HepG2 (cell line): ENCODE data around the gene ERMARD. TPM values are rescaled to one million over a fixed set of nuclear protein-coding genes. Genes with fewer than 3 reads are reported as not detected.
A peak's percentile ranks its signal among the peaks of the same experiment; 100 is the strongest.
"Not testable (repeated sequence)": the region's sequence is repeated elsewhere in the genome, so short reads cannot be mapped to it uniquely, and the experiment has no call there.

Source experiments
- CEBPB ChIP-seq: IDR thresholded peaks from 2 replicates; pipeline ENCODE4 v1.6.1; 2011; ENCODE audit warnings: low read depth, low read length, improper control_type of control experiment, borderline replicate concordance
- CEBPG ChIP-seq: IDR thresholded peaks from 2 replicates; pipeline ENCODE4 v1.6.1; 2016
- CREB1 ChIP-seq, 2 experiments: fragments of 450-650 bp in 1 of 2; IDR thresholded peaks; 2 replicates each; pipeline ENCODE4 v1.6.1; 2016 to 2017; ENCODE audit warnings: control low read depth in 1 of 2, mild to moderate bottlenecking in 1 of 2, missing compliant biosample characterization in 1 of 2, missing genetic modification characterization in 1 of 2
- FOXA3 ChIP-seq: IDR thresholded peaks from 2 replicates; pipeline ENCODE4 v1.6.1; 2016; ENCODE audit warnings: missing genetic modification reagents, missing compliant biosample characterization
- GATAD2A ChIP-seq: IDR thresholded peaks from 2 replicates; pipeline ENCODE4 v1.6.1; 2016
- SAP130 ChIP-seq: IDR thresholded peaks from 2 replicates; pipeline ENCODE4 v1.6.1; 2016; ENCODE audit warnings: low read depth
- SOX6 ChIP-seq, 2 experiments: fragments of 450-650 bp in 1 of 2; sonication (generic) in 1 of 2; formaldehyde crosslinking in 1 of 2; IDR thresholded peaks; 2 replicates each; pipeline versions ENCODE4 v1.4.0 to v1.6.1; 2017 to 2020; ENCODE audit warnings: antibody characterized with exemption in 1 of 2, mild to moderate bottlenecking in 1 of 2, missing genetic modification reagents in 1 of 2
- SSRP1 ChIP-seq: IDR thresholded peaks from 2 replicates; pipeline ENCODE4 v1.6.1; 2016; ENCODE audit warnings: control low read depth
- TGIF2 ChIP-seq: IDR thresholded peaks from 2 replicates; pipeline ENCODE4 v1.6.1; 2016; ENCODE audit warnings: control low read depth, missing compliant biosample characterization
- THAP11 ChIP-seq: IDR thresholded peaks from 2 replicates; pipeline ENCODE4 v1.6.1; 2016; ENCODE audit warnings: missing biosample characterization, missing genetic modification reagents
- ZBTB21 ChIP-seq: sonication (generic); formaldehyde crosslinking; IDR thresholded peaks from 2 replicates; pipeline ENCODE4 v1.4.0; 2020; ENCODE audit warnings: missing genetic modification reagents
- polyA plus RNA-seq, 8 experiments: library from polyadenylated mRNA; depleted of rRNA in 3 of 8; stranded (reverse) in 7 of 8; unstranded in 1 of 8; fragments of >200 nt; fragmentation: Illumina TruSeq in 4 of 8; extraction: Trizol in 4 of 8; gene quantifications; 2 replicates each; pipeline versions ENCODE4 v1.2.1 to v1.2.3, GENCODE V29; 2011 to 2016; ENCODE audit warnings: low read depth in 4 of 8, missing spikeins in 1 of 8, mixed read lengths in 1 of 8; ENCODE audit not compliant: insufficient read depth in 1 of 8
- total RNA-seq, 5 experiments: library from RNA; depleted of rRNA; stranded (reverse); fragments of >200 nt; fragmentation: Illumina TruSeq; extraction: Trizol; gene quantifications; 2 replicates each; pipeline ENCODE4 v1.2.3, GENCODE V29; 2016; ENCODE audit warnings: low read depth in 1 of 5
- TF ChIP-seq, protein P1 (sequence below): sonication (generic); formaldehyde crosslinking; IDR thresholded peaks from 2 replicates; pipeline ENCODE4 v1.5.0; 2020; ENCODE audit warnings: mild to moderate bottlenecking, missing genetic modification reagents, borderline replicate concordance
- TF ChIP-seq, protein P2 (sequence below): IDR thresholded peaks from 2 replicates; pipeline ENCODE4 v1.4.0; 2020; ENCODE audit warnings: mild to moderate bottlenecking, missing genetic modification reagents
- TF ChIP-seq, protein P3 (sequence below), 2 experiments: fragments of 450-650 bp in 1 of 2; sonication (generic) in 1 of 2; formaldehyde crosslinking; IDR thresholded peaks; 2 replicates each; pipeline versions ENCODE4 v1.5.0 to v1.8.0; 2020 to 2022; ENCODE audit warnings: mild to moderate bottlenecking in 1 of 2, missing genetic modification reagents in 1 of 2

ERMARD gene
- total and polyA plus RNA-seq, 2 of the 13 experiments (the other 11 are each of a cell fraction or from before 2014, with no cell fraction given) = 8.8 to 10.7 TPM

DNA sequence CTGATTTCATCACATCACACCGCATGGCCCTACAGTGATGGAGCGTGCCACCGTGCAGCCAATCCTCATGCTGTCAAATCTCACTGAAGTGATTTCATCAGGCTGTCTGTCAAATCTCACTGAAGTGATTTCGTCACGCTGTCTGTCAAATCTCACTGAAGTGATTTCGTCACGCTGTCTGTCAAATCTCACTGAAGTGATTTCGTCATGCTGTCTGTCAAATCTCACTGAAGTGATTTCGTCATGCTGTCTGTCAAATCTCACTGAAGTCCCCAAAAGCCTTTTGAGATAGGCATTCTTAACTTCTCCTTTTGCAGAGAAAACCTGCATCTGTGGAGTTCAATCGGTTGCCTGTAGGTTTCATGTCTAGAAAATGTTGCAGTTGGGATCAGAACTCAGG, 14.4 kb downstream of the ERMARD start (continued):
- TF ChIP-seq, protein P1, sequence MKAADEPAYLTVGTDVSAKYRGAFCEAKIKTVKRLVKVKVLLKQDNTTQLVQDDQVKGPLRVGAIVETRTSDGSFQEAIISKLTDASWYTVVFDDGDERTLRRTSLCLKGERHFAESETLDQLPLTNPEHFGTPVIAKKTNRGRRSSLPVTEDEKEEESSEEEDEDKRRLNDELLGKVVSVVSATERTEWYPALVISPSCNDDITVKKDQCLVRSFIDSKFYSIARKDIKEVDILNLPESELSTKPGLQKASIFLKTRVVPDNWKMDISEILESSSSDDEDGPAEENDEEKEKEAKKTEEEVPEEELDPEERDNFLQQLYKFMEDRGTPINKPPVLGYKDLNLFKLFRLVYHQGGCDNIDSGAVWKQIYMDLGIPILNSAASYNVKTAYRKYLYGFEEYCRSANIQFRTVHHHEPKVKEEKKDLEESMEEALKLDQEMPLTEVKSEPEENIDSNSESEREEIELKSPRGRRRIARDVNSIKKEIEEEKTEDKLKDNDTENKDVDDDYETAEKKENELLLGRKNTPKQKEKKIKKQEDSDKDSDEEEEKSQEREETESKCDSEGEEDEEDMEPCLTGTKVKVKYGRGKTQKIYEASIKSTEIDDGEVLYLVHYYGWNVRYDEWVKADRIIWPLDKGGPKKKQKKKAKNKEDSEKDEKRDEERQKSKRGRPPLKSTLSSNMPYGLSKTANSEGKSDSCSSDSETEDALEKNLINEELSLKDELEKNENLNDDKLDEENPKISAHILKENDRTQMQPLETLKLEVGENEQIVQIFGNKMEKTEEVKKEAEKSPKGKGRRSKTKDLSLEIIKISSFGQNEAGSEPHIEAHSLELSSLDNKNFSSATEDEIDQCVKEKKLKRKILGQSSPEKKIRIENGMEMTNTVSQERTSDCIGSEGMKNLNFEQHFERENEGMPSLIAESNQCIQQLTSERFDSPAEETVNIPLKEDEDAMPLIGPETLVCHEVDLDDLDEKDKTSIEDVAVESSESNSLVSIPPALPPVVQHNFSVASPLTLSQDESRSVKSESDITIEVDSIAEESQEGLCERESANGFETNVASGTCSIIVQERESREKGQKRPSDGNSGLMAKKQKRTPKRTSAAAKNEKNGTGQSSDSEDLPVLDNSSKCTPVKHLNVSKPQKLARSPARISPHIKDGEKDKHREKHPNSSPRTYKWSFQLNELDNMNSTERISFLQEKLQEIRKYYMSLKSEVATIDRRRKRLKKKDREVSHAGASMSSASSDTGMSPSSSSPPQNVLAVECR (CRISPR knock-in tag) = peak; percentile 70; the same call in 1 of the 2 replicates
- peak; percentile 96; the same call in 1 of the 2 replicates for TF ChIP-seq TGIF2 (CRISPR knock-in tag)
- TF ChIP-seq, protein P2, sequence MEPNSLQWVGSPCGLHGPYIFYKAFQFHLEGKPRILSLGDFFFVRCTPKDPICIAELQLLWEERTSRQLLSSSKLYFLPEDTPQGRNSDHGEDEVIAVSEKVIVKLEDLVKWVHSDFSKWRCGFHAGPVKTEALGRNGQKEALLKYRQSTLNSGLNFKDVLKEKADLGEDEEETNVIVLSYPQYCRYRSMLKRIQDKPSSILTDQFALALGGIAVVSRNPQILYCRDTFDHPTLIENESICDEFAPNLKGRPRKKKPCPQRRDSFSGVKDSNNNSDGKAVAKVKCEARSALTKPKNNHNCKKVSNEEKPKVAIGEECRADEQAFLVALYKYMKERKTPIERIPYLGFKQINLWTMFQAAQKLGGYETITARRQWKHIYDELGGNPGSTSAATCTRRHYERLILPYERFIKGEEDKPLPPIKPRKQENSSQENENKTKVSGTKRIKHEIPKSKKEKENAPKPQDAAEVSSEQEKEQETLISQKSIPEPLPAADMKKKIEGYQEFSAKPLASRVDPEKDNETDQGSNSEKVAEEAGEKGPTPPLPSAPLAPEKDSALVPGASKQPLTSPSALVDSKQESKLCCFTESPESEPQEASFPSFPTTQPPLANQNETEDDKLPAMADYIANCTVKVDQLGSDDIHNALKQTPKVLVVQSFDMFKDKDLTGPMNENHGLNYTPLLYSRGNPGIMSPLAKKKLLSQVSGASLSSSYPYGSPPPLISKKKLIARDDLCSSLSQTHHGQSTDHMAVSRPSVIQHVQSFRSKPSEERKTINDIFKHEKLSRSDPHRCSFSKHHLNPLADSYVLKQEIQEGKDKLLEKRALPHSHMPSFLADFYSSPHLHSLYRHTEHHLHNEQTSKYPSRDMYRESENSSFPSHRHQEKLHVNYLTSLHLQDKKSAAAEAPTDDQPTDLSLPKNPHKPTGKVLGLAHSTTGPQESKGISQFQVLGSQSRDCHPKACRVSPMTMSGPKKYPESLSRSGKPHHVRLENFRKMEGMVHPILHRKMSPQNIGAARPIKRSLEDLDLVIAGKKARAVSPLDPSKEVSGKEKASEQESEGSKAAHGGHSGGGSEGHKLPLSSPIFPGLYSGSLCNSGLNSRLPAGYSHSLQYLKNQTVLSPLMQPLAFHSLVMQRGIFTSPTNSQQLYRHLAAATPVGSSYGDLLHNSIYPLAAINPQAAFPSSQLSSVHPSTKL (CRISPR knock-in tag) = 0 out of 2 replicates have a peak, but pooled peaks have one; percentile 6
- TF ChIP-seq CEBPG (CRISPR knock-in tag) = peak; percentile 70
- 0 out of 2 replicates have a peak, but pooled peaks have one; percentile 50 for TF ChIP-seq GATAD2A (CRISPR knock-in tag)
- TF ChIP-seq, protein P3, sequence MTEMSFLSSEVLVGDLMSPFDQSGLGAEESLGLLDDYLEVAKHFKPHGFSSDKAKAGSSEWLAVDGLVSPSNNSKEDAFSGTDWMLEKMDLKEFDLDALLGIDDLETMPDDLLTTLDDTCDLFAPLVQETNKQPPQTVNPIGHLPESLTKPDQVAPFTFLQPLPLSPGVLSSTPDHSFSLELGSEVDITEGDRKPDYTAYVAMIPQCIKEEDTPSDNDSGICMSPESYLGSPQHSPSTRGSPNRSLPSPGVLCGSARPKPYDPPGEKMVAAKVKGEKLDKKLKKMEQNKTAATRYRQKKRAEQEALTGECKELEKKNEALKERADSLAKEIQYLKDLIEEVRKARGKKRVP (CRISPR knock-in tag; IDR thresholded peaks at IDR 0.05) = peak in 1 of 2 experiments; percentile 96; a peak in 2 of 4 replicates
- TF ChIP-seq CEBPB = peak; percentile 91
- 0 out of 2 replicates have a peak, but pooled peaks have one; percentile 29 for TF ChIP-seq ZBTB21
- not testable (repeated sequence) for TF ChIP-seq SOX6 (IDR thresholded peaks at IDR 0.05)
- peak; percentile 43; the same call in 1 of the 2 replicates for TF ChIP-seq SOX6 (CRISPR knock-in tag; IDR thresholded peaks at IDR 0.05)
- TF ChIP-seq FOXA3 (CRISPR knock-in tag) = peak; percentile 16; the same call in 1 of the 2 replicates
- 0 out of 2 replicates have a peak, but pooled peaks have one; percentile 12 for TF ChIP-seq CREB1 (IDR thresholded peaks at IDR 0.05)
- TF ChIP-seq CREB1 (CRISPR knock-in tag; IDR thresholded peaks at IDR 0.05) = peak; percentile 46; the same call in 1 of the 2 replicates
- peak; percentile 30; the same call in 1 of the 2 replicates for TF ChIP-seq SSRP1 (CRISPR knock-in tag)
- peak; percentile 38; the same call in 1 of the 2 replicates for TF ChIP-seq SAP130 (CRISPR knock-in tag)
- peak; percentile 14; the same call in 1 of the 2 replicates for TF ChIP-seq THAP11 (CRISPR knock-in tag)
- TF ChIP-seq, all 625 proteins: peak for 26; not testable (repeated sequence) for 599
